ENCODE results near the gene SLC7A6. TPM values are rescaled to one million over a fixed set of nuclear protein-coding genes. Genes with fewer than 3 reads are reported as not detected.

SLC7A6 gene
- total and polyA plus RNA-seq, 2 of the 13 experiments (the other 11 are each of a cell fraction or from before 2014, with no cell fraction given) = 35.8 to 70.8 TPM

GRCh38 chr16:68328151-68328859, 64.0 kb downstream of the SLC7A6 start (continued):
- TF ChIP-seq ZBED4 (CRISPR knock-in tag; IDR thresholded peaks at IDR 0.05; ENCODE audit: borderline replicate concordance) (no peak), PRPF4 (IDR thresholded peaks at IDR 0.05; ENCODE audit: low read depth, low read length, poor library complexity, severe bottlenecking) (no peak), ZFP41 (CRISPR knock-in tag; IDR thresholded peaks at IDR 0.05; ENCODE audit: borderline replicate concordance) (no peak), EEA1 (CRISPR knock-in tag; IDR thresholded peaks at IDR 0.05; ENCODE audit: borderline replicate concordance) (no peak), NFYB (CRISPR knock-in tag; IDR thresholded peaks at IDR 0.05) (no peak), FLYWCH1 (CRISPR knock-in tag; IDR thresholded peaks at IDR 0.05) (no peak), HHEX (CRISPR knock-in tag; IDR thresholded peaks at IDR 0.05) (no peak), SKI (IDR thresholded peaks at IDR 0.05; ENCODE audit: partially characterized antibody) (no peak), CBFB (CRISPR knock-in tag; IDR thresholded peaks at IDR 0.05) (peak; percentile 44; the same call in 1 of the 2 replicates), ARID2 (CRISPR knock-in tag; IDR thresholded peaks at IDR 0.05; ENCODE audit: borderline replicate concordance) (no peak), ZNF597 (CRISPR knock-in tag; IDR thresholded peaks at IDR 0.05) (no peak), RFX5 (IDR thresholded peaks at IDR 0.05; ENCODE audit: low read depth, low read length) (no peak), ZNF253 (CRISPR knock-in tag; IDR thresholded peaks at IDR 0.05; ENCODE audit: borderline replicate concordance) (no peak), BRD4 (CRISPR knock-in tag; IDR thresholded peaks at IDR 0.05) (no peak)
- TF ChIP-seq, protein P1, sequence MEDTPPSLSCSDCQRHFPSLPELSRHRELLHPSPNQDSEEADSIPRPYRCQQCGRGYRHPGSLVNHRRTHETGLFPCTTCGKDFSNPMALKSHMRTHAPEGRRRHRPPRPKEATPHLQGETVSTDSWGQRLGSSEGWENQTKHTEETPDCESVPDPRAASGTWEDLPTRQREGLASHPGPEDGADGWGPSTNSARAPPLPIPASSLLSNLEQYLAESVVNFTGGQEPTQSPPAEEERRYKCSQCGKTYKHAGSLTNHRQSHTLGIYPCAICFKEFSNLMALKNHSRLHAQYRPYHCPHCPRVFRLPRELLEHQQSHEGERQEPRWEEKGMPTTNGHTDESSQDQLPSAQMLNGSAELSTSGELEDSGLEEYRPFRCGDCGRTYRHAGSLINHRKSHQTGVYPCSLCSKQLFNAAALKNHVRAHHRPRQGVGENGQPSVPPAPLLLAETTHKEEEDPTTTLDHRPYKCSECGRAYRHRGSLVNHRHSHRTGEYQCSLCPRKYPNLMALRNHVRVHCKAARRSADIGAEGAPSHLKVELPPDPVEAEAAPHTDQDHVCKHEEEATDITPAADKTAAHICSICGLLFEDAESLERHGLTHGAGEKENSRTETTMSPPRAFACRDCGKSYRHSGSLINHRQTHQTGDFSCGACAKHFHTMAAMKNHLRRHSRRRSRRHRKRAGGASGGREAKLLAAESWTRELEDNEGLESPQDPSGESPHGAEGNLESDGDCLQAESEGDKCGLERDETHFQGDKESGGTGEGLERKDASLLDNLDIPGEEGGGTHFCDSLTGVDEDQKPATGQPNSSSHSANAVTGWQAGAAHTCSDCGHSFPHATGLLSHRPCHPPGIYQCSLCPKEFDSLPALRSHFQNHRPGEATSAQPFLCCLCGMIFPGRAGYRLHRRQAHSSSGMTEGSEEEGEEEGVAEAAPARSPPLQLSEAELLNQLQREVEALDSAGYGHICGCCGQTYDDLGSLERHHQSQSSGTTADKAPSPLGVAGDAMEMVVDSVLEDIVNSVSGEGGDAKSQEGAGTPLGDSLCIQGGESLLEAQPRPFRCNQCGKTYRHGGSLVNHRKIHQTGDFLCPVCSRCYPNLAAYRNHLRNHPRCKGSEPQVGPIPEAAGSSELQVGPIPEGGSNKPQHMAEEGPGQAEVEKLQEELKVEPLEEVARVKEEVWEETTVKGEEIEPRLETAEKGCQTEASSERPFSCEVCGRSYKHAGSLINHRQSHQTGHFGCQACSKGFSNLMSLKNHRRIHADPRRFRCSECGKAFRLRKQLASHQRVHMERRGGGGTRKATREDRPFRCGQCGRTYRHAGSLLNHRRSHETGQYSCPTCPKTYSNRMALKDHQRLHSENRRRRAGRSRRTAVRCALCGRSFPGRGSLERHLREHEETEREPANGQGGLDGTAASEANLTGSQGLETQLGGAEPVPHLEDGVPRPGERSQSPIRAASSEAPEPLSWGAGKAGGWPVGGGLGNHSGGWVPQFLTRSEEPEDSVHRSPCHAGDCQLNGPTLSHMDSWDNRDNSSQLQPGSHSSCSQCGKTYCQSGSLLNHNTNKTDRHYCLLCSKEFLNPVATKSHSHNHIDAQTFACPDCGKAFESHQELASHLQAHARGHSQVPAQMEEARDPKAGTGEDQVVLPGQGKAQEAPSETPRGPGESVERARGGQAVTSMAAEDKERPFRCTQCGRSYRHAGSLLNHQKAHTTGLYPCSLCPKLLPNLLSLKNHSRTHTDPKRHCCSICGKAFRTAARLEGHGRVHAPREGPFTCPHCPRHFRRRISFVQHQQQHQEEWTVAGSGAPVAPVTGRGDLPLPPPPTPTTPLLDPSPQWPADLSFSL (CRISPR knock-in tag; IDR thresholded peaks at IDR 0.05) = no peak
- TF ChIP-seq, protein P2, sequence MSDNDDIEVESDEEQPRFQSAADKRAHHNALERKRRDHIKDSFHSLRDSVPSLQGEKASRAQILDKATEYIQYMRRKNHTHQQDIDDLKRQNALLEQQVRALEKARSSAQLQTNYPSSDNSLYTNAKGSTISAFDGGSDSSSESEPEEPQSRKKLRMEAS (IDR thresholded peaks at IDR 0.05) = no peak
- TF ChIP-seq, protein P3, sequence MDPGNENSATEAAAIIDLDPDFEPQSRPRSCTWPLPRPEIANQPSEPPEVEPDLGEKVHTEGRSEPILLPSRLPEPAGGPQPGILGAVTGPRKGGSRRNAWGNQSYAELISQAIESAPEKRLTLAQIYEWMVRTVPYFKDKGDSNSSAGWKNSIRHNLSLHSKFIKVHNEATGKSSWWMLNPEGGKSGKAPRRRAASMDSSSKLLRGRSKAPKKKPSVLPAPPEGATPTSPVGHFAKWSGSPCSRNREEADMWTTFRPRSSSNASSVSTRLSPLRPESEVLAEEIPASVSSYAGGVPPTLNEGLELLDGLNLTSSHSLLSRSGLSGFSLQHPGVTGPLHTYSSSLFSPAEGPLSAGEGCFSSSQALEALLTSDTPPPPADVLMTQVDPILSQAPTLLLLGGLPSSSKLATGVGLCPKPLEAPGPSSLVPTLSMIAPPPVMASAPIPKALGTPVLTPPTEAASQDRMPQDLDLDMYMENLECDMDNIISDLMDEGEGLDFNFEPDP (CRISPR knock-in tag; conservative IDR thresholded peaks at IDR 0.05) = no peak
